Medulla oblongata (tissue), 1 donor: ENCODE measurements around the gene KCNN3.

Source experiments
- DNase-seq: peaks from one replicate; pipeline ENCODE4 v3.0.0-alpha.2; 2015; ENCODE audit errors: extremely low spot score

KCNN3 gene

DNA sequence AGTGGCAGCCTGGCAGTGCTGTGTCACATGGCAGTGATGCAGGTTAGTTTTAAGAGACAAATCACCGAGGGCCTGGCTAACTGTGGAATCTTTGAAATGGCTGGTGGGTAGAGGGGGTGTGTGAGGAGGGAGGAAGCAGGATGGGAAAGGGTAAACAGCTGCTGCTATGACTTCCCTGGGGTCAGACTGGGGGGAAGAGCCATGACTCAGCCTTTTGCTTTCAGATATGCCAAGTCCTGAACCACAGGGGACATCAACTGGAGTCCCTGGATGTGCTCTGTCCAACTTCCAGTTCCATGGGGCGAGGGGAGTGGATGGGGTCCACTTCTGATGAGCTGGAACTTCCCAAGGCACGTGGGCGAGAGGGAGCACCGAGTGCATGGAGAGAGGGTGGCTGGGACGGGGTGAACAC is 141.0 kb downstream of the KCNN3 start:
- DNase-seq = no peak

DNA sequence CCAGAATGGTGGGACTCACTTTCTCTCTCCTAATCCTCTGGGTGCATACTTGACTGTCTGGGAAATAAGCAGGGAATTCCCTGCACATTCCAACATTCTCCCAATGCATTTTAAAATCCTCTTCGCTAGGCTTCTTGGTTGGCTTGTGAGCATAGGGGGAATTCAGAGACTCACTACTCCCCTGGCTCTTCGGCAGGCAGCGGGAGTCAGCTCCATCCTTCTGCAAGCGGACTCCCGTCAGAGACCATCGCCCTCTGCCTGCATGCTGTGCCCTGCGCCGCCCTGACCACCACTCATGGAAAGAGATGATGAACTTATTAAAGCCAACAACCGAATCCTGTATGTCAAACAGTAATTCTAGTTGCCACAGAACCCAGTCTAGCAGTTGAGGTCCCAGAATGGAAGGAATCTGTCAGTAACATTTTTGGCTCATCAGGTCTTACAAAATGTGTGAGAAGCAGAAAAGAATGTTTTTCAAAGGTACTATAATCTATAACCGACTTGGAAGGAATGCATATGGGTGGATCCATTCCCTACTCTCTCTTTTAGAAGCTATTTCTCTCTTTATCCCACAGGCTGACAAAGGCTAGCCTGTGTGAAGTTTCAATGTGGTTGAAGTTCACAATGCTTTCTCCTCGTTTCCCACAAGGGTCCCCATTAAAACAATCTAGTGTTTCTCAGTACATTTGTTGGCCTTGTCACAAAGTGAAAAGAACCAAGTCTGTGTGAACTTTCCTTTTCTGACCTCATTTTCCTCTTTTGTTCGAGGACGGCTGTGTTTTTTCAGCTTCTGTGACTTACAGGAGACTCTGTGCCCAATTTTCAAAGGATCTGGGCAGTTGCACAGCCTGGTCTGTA is 143.0 kb downstream of the KCNN3 start:
- DNase-seq = peak; percentile 61

DNA sequence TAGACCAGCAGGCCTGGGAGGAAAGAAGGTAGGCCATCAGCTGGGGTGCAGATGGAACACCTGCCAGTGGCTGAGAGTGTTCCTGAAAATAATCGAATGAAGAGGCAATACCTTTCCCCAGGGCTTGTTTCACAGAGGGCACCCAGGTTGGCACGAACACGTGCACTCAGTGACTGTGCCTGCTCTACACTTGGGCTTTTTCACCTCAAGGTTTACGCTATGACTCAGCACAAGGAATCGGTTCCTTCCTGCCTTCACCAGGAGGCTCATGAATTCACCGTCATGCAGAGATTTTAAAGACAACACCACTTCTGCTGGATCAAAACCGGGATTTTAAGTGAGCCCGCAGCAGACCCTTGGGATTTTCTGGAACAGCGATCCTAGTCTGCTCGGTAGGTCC is 143.6 kb downstream of the KCNN3 start:
- no peak for DNase-seq

DNA sequence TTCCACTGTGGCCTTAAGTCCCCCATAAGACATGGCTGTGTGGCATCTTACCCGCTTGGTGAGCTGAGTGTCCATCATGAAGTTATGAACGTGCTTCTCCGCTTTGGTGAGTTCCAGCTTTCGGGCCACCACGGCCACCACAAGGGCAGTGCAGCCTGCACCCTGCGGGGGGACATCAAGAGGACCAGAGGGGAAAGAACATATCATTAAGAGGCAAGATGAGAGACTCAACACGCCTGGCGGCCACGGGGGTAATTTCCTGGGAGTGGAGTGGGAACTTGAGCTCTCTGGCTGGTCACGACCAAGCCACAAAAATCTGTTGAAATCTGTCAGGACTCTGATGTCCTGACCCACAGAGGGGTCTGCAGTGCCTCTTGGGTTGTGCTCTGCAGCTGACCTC is 144.2 kb downstream of the KCNN3 start:
- DNase-seq = no peak

DNA sequence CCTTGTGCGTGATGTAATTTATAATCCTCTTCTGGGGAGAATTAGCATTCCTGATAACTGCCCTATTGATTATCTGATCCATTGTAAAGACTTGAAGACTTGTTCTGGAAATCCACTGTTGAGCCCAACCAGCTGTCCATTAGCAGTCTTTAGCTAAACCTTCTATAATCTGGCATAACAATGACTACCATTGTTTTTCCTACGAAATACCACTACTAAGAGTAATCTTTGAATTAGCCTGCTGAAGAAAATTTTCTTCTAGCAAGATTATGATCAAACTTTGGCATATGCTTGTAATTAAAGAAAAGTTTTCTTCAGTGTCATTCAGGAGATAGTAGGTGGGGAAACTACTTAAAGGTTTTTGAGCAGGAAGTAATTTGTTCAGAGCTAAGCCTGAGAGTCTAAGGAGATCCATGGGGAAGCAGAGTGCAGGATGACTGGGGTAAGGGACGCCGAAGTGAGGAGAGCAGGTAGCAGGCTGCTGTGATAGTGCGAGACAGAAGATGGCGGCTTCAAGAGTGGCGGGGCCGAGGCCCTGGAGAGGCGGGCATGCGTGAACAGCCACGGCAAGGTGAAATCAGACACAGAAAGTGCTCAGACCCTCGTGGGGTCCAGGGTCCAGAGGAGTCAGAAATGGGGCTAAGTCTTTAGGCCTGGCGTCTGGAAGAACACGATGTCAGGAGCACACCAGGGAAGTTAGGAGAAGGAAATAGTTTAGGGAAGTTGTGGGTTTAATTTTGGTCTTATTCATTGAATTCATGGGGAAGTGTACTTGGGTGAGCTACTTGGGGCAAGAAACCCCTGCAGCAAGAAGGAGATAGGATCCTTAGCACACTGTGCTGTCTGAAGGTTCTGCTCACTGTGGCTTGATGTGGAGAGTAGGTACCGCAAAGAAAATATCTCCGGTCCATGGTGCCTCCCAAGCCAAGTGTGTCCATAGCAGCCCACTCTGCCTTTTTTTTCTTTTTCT is 149.5 kb downstream of the KCNN3 start:
- DNase-seq = peak; percentile 75

DNA sequence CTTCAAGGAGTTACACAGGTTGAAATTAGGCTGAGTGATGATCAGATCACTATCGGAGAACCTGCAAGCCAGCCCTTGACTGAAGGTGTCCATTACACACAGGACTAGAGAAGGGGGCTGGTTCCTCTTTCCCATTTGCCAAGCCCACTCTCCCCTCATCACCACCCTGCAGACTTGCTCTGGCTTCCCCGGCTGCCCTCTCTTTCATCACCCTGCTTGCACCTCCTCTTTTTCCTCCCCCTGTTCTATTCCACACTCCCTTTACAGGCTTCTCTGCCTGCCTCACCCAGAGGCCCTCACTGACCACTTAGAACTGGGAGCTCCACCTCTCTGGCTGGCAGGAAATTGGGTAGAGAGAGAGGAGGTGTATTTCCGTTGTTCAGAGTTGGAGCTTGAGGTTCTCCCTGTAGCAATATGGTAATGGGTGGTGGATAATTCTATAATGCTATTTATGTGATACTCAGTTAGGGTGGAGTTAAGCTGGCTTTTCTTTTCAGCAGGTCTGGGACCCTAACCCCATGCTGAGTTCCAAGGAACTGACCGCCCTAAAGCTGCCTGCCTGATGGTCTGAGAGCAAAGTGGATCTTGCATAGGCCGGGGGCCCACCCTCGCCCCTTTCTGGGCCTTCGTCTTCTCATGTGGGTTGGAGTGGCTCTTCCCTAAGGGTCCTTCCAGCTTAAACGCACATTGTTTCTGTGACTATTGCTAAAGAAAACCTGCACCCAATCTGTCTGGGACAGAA is 150.3 kb downstream of the KCNN3 start:
- DNase-seq = no peak

DNA sequence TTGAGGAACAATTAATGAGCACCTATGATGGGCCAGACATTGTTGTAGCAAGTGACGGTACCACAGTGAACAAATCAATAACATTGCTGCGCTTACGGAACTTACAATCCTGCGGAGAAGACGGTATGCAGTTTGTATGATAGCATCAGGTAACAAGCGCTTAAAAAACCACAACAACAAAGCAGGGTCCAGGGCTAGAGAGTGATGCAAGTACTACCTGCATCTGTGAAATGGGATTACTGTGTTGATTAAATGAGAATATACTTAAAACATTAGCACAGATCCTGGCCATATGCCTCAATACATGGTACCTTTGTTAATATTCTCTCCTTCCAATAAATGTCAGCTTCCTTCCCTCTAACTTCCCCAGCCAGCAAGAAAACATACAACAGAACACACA is 151.5 kb downstream of the KCNN3 start:
- DNase-seq = no peak

DNA sequence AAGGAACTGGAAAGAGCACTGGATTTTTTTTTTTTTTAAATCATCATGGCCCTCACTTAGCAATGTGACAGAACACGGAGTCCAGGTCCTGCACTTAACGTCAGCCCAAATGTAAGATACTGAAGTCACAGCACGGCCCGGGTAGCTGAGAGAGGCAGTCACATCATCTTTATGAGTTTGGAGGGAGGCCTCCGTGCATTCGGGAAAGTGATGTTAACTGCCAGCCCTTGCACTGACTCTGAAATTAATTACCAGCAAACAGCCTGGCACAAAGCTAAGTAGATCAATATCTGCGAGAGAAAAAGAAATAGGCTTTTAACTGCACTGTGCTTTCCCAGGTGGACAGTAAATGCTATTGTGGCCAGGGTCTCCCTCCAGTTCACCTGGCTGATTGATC is 152.6 kb downstream of the KCNN3 start:
- DNase-seq = no peak

DNA sequence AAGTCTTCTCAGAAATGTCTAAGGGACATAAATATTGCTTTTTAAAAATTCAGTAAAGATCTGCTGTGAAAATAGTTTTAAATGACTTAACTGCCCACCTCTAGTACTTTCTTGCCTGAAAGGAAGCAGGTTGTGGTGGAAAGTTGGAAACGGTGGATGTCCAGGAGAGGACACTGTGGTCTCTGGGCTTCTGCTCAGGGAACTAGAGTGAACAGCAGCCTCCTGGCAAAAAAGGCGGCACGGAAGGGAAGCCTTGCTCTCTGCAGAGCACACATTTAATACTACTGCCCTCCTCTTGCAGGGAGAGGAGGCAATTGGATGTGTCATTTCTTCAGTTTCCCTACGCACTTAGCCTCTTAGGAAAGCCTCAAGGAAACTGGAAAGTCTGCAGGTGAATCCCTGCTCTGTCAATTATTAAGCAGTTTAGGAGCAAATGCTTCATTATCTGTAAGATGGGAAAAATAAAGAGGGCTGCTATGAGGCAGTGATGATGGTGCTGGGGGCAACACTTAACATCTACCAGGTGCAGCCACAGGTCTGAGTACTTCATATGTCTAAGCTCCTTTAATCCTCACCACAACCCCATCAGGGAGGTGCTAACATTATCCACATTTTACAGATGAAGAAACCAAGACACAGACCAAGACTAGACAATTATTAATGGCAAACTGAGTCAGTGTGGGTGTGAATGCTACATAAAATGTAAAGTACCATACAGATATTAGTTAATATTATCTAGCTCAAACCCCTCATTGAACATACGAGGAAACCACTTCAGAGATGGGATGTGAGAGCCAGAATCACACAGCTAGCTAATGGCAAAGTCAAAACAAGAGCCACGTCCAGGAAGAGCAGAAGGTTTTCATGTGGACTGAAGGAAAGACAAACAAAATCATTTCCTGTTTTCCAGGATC is 153.2 kb downstream of the KCNN3 start:
- peak; percentile 30 for DNase-seq

DNA sequence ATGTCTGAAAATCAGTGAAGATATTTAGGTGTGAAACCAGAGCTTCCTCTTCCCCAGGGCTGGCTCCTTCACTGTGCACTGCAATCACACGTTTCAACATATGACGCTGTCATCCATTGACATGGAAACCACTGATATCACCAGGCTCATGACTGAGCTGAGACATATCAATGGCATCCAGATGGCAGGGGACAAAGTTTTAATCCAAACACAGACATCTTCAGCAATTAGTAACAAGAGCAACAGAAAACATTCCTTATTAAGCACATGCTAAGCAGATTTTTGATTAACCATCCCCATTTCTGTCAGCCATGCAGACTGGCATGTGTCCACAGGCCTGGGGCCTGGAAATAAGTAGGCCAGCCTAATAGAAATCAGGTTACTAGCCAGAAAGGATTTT is 154.1 kb downstream of the KCNN3 start:
- DNase-seq = peak; percentile 62

DNA sequence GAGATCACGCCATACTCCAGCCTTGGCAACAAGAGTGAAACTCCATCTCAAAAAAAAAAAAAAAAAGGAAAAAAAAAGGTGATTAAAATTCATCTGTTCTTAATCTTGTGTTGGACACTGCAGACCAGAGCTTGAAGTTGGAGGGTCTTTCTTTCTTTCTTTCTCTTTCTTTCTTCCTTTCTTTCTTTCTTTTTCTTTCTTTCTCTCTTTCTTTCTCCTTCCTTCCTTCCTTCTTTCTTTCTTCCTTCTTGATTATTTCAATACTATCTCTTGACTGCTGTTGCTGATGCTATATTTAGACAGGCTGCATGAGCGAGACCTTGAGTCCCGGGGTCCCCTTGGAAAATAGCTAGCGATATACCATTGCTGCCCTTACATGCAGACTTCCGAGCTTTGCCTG is 154.7 kb downstream of the KCNN3 start:
- DNase-seq = no peak

DNA sequence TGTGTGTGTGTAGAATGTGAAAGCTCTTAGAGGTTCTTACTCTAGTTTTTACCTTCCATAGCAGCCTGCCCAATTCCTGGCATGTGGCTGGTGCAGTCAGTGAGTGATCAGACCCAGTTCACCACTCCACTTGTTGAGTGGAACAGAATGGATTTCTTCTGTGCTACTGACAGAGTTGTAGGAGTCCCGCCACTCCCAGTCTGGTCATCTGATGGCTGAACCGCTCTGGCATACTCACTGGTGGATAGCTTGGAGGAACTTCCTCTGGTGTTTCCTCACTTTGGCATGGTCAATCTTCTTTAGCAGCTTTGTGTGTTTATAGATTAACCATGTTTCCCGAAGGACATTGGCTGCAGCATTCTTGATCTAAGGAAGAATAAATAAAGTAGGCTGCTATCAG is 155.4 kb downstream of the KCNN3 start:
- DNase-seq = peak; percentile 69

DNA sequence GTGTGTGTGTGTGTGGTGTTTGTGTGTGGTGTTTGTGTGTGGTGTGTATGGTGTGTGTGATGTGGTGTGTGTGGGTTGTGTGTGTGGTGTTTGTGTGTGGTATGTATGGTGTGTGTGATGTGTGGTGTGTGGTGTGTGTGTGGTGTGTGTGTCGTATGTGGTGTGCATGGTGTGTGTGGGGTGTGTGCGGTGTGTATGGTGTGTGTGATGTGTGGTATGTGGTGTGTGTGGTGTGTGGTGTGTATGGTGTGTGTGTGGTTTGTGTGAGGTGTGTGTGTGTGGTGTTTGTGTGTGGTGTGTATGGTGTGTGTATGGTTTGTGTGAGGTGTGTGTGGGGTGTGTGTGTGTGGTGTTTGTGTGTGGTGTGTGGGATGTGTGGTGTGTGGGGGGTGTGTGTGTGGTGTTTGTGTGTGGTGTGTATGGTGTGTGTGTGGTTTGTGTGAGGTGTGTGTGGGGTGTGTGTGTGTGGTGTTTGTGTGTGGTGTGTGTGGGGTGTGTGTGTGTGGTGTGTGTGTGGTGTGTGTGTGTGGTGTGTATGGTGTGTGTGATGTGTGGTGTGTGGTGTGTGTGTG is 155.9 kb downstream of the KCNN3 start:
- DNase-seq = no peak

DNA sequence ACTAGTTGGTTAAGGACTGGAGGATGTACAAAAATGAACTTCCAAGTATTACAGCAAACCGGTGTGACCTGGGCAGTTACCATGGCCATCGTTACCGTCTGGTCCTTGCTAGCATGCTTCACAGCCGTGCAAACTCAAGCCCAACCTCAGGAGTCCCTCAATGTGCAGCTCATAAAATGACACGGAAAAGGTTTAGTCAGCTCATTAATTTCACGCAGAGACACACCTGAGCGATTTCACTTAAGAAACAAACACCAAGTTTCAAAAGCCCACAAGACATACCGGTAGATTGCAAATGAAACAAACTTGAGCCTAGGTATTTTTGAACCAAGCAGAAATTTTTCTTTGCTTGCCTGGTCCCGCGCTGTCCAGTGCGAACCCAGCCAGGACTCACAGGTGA is 157.1 kb downstream of the KCNN3 start:
- DNase-seq = no peak

DNA sequence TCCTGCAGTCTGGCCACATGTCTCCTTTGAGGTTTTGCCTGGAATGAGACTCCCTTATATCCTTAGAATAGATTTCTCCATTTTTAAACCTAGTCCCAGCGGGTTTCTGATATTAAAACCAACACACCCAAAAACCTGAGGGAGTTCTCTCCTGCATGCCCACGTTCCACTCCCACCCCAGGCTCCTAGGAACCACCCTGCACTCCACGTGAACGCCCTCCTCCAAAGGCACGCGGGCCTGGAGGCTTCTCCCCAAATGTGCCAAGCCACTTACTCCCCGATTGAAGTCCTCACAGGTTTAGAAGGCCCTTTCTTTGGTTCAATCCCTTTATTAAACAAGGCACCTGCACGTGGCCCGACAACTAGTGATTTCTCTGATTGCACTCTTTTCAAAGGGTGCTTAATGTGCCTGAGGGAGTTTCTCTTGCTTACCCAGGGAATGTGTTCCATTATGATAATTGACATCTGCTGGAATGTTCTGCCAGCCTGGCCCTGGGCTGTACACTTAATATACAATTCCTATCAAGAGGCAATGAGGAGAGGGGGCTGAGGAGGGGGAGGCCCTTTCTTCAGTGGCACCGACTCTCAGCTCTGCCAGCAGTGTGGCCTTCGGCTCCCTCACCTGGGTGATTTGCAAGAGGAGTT is 157.8 kb downstream of the KCNN3 start:
- no peak for DNase-seq

DNA sequence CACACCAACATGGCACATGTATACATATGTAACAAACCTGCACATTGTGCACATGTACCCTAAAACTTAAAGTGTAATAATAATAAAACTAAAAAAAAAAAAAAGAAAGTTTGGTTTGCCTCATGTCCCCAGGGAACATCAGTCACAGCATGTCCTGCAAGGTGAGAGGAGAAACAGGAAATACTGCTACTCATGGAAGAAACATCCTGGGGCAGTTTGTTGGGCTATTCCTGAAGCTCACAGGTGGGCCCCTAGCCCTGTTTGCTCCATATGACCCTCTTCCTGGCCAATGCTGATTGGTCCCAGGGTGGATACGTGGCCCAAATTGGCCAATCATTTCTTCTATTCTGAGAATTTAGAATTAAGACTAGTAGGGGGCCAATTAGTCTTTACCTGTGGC is 158.7 kb downstream of the KCNN3 start:
- DNase-seq = no peak

DNA sequence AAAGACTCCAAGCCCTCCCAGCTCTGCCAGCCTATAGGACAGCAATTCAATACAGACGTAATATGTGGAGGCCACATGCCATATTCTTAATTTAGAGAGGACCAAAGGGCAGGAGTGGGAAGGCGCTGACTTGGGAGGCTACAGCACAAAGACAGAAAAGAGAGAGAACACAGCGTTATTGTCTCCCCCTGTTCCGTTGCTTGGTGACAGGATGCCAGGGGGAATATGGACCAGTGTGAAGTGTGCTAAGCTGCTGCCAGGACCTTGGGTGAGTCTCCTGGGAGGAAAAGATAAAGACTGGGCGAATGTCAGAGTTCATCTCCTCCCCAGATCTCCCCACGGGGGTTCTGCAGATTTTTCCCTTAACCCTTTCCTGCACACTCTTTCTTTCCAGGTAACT is 160.0 kb downstream of the KCNN3 start:
- no peak for DNase-seq

DNA sequence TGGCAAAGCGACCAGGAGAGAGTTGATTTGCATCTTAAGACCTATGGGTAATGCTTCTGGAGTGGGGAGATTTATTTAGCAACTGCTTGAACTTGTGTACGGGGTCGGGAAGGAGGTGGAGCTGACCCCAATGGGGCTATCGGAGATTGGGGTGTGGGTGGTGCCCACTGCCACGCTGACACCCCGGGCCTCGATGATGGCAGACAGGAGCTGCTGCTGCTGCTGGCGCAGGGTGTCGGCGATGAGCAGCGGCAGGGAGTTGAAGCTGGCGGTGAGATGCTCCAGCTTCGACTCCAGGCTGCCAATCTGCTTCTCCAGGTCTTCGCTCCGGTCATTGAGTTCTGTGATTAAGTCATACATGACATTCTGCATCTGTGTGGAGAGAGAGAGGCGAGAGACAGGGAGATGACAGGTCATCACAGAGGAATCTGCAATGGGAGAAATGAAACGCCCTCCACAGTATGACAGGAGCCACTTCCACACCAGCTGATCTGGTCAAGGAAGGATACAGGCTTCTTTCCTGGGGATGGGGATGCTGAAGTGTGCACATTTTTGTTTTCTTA is 162.1 kb downstream of the KCNN3 start:
- no peak for DNase-seq

DNA sequence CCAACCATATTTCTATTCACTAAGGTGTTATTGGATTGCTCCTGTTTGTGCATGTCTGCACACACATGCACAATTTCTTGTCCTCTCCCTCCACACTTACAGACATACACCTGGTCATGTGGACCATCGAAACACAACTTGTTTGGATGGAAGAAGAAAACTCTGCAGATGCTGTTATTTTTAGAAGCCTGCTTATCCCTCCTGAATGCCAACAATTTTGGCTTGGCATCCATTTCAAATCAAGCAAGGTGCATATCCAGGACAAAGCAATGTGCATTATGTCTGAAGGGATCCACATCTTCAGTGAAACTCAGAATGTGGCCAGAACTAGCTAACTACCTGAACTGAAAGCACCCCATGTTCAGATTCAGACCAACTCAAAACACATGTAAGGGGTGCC is 163.2 kb downstream of the KCNN3 start:
- no peak for DNase-seq

DNA sequence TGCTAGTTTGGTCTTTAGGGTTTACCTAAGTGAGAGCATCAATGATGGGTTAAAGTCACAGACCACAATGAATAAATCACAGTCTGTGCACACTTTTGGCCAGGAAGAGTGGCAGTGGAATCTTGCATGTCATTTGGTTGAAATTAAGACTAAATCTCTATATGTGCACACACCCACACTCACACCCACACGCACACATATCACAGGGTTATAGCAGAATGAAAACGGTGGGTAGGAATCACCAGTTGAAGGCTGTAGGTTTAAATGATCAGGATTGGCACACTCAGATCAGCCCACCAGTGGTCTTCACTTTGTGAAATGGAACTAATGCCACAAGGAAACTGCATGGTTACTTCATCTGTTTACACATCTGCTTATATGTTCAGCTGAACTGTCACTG is 164.5 kb downstream of the KCNN3 start:
- no peak for DNase-seq
